HG02840 (cell line): ENCODE data around the gene UBASH3A.

Experiments used
- ATAC-seq: cut with Tn5 transposase; IDR thresholded peaks from one replicate; pipeline ENCODE4 v1.9.1; 2021; ENCODE audit warnings: mild to moderate bottlenecking, moderate library complexity, moderate number of reproducible peaks; ENCODE audit not compliant: unreplicated experiment, low FRiP score

The UBASH3A gene

DNA sequence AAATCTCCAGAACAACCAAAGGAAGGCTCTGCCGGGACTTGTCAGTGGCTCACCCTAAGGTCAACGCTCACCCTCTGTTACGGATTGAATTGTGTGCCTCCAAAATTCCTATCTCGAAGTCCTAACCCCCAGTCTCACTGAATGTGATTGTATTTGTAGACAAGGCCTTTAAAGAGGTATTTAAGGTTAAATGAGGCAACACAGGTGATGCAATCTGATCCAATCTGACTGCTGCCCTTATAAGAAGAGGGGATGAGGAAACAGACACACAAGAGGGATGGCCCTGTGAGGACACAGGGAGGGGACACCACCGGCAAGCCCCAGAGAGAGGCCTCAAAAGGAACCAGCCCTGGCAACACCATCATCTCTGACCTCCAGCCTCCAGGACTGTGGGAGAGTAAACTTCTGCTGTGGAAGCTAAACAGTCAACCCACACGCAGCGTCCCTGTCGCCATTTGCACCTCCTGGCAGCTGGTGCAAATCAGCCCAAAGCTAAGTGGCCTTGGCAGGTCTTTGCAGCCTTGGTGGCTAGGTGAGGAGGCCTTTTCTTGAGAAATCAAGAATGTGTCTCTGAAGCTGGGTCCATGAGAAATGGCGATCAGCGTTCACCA lies 24.2 kb downstream of the UBASH3A start:
- no peak for ATAC-seq

DNA sequence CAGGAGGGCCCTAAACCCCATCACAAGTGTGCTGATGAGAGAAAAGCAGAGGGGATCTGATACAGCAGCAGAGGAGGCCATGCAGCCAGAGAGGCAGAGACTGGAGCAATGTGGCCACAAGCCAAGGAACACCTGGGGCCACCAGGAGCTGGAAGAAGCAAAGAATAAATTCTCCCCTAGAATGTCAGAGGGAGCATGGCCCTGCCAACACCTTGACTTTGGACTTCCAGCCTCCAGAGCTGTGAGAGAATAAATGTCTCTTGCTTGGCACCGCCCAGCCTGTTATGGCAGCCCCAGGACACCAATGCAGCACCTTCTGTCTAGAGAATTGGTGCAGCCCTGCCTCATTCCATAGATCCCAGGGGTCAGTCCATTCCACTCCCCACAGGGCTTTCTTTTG lies 25.3 kb downstream of the UBASH3A start:
- ATAC-seq, result no peak

DNA sequence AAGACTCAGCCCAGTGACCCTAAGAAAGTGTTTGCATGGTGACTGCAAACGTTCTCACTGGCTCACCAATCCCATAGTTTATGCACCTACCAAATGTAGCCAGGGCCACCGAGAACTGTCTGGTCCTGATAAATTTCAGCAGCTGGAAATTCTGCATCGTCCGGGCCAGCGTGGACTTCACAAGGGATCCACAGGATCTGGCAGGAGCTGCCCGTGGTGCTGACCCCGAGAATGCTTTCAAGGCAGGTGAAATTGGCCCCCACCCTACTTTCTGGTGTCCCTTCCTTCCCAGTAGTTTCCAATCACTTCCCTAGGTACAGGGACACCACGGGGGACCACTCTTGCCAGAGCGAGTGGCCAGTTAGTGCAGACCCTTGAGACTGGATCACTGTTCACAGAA lies 26.2 kb downstream of the UBASH3A start:
- no peak for ATAC-seq

DNA sequence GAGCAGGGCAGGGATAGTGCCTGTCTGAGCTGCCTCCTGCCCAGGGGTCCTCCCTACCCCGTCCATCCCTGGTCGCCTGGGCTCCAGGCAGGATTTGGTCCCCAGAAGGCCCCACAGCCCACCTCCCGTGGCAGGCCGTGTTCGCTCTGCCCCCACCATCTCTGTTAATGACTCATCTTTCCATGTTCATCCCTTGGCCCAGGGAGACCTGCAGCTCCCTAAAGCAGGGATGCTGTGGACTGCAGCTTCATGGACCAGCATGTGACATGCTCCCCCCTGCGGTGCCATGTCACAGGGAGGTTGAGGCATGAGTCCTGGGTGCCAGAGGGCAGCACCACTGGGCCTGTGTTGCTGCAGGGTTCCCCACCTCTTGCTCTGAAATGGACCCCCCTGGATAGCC lies 26.8 kb downstream of the UBASH3A start:
- no peak for ATAC-seq

DNA sequence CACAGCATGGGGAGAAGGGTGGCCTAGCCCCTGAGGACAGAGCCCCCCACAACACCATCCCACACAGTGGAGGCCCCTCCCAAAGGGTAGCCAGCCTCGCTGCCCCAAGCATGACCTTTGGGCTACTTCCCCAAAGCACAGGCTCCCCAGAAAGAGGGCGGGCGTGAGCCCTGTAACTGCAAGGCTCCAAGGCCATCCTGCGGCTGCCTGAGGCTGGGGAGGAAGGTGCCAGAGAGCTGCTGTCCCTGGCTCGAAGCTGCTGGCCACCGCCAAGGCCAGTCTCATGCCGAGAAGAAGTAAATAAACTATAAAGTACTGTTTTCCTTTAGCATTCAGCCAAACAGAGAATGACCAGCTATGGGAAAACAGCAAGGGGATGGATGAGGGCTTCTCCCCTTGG lies 27.5 kb downstream of the UBASH3A start:
- no peak for ATAC-seq

DNA sequence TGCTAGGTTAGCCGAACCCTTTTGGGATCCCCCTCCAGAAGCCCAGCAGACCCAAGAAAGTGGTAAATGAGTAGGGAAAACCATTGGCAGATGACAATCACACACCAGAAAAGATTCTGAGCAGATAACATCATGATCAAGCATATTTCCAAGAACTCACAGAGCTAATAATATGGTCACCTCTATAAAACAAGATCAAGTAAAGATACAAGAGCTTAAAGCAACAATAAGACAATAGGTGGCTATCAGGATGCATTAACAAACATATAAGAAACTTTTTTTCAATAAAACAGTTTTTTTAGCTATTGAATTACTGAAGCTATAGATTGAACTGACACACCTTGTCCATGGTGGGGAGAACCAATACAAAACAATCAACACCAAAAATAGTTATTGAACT lies 29.0 kb downstream of the UBASH3A start:
- ATAC-seq, result no peak

DNA sequence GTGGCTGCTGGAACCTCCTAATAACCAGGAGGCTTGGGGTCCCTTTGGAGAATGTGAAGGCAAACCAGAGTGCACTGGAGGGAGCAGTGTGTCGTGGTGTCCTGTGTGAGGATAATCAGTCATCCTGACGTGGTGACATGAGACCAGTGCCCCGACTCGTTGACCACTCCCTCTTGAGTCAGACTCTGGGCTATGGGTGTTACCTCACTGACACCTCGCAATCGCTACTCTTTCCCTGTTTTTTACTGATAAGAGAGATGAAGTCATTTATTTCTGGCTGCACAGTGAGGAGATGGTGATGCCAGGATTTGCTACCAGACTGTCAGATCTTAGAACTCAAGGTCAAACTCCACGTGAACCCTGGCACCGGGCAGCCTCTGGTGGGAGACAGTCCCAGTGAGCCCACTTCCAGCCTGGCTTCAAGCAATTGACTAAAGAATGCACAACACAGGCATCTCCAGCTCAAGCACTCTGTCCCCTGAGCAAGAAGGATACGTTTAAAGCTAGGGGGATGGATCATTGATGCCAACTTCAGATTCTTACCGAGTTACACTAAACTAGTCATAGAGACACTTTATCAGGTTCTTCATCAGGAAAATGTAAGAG lies 30.3 kb downstream of the UBASH3A start:
- no peak for ATAC-seq

DNA sequence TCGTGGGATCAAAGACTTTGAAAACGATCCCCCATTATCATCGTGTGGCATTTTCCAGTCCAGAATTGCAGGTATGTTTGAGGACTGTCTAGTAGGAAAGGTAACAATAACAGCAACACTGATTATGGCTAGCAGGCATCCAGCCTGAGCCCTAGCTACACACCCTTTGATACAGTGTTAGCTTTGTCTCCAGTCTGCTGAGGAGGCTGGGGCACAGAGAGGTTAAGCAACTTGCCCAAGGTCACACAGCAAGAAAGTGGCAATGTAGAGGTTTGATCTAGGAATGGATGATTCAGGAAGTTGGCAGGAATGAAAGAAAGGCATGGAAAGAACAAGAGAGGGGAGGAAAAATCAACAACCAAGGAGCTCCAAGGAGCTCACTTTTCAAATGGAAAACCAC lies 31.2 kb downstream of the UBASH3A start:
- ATAC-seq, result no peak

DNA sequence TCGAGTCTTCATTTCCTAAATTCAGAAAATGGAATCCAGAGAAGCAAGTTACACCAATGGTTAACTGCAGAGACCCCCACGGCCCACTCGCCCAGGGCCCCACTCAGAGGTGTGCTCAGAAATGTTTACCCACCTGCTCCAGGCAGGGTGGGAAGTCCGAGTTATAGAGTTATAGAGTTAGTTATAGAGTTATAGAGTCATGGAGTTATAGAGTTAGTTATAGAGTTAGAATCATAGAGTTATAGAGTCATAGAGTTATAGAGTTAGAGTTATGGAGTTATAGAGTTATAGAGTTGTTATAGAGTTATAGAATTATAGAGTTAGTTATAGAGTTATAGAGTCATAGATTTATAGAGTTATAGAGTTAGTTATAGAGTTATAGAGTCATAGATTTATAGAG lies 31.7 kb downstream of the UBASH3A start:
- ATAC-seq, result no peak

DNA sequence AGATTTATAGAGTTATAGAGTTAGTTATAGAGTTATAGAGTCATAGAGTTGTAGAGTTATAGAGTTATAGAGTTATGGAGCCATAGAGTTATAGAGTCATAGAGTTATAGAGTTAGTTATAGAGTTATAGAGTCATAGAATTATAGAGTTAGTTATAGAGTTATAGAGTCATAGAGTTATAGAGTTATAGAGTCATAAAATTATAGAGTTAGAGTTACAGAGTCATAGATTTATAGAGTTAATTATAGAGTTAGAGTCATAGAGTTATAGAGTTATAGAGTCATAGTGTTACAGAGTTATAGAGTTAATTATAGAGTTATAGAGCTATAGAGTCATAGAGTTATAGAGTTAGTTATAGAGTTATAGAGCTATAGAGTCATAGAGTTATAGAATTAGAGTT lies 32.1 kb downstream of the UBASH3A start:
- no peak for ATAC-seq

DNA sequence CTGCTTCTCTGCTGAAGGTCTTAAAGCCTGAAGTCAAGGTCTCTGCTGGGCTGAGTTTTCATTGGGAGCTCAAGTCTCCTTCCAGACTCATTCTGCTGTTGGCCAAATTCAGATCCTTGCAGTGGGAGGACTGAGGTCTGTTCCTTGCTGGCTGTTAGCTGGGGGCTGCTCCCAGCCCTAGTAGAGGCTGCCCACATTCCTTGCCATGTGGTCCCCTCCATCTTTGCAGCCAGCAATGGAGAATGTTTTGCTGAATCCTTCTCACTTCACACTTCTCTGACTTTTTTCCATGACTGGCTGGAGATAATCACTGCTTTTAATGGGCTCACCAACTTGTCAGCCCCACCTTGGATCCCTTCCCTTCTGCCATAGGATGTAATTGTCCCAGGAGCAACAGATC lies 33.2 kb downstream of the UBASH3A start:
- ATAC-seq, result no peak

DNA sequence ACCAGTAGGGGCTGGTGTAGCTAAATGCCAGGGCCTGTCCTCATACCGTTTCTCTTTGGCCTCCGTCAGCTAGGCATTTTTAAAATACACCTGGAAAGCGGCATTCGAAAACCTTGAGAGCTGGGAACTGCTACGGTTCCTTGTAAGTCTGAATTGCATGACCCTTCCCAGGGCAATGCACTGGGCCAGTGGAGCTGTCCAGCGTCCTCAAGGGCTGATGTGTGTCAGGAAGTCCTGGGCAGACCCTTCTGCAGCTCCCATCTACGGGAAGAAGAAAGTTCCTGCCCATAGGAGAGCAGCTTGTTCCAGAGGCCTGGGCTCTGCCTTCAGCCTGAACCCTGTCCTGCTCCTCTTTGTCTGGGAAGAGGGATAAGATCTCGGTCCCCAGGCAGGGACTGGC lies 34.1 kb downstream of the UBASH3A start:
- ATAC-seq, result no peak

DNA sequence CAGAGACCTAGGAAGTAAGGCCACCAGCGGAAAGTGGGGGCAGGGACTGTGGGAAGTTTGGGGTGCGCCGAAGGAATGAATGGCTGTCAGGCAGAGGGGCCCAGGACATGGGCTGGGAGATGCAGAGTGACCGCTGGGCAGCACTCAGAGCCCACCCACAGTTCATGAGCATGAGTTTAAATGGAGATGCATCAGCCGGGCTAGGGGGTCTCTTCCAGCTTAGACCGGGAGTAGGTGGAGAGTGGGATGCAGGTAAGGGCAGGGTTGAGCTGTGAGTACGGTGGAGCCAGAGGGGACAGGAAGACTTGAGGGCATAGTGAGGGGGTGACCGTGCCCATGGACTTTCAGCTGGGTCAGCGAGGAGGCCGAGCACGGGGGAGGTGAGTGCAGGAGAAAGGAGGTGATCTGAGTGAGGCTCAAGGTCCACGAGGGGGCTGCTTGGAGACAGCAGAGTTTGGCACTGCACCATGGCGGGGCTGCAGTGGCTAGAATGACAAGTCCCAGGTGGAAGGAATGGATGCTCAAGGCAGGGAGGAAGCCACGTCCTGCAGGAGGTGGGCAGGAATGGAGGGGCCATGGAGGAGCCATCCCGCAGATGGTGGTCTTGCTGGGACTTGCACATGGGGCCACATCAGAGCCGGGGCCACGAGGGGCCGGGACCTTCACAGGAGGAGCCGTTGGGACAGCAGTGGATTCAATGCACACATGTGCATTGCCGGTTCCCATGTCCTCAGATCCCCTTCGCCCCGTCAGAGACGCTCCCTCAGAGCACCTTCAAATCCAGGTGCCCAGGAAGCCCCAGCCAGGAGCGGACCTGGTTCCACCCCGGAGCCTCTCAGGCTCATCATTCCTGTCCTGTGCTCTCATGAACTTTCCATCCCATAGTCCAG lies 34.9 kb downstream of the UBASH3A start:
- ATAC-seq, result no peak

DNA sequence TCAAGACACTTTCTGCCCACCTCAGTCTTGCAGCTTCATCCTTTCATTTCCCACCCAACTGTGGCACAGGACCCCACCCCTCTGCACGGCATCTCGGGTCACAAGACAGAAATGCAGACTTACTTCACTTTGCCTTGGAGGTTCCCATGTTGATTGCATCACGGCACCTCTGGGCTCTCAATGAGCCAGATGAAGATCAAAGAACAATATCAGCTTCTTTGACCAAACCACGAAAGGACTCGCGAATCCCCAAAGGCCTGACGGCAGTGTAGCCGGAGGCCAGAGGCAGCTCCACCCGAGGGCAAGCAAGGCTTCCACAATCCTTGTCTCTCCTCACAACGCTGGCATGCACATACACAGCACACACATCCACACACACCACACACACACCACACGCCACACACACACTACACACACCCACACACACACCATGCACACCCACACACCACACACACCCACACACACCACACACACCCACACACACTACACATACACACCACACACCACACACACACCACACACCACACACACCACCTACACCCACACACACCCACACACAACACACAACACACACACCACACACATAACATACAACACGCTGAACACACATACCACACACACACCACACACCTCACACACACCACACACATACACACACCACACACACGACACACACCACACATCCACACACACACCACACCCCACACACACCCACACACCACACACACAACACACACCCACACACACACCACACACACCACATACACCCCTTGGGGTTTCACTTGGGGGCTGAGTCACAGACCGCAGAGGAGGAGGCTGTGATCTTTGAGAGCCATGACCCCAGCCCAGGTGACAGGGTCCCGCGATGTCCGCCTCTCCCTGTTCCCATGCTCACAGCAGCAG lies 35.8 kb downstream of the UBASH3A start:
- no peak for ATAC-seq

DNA sequence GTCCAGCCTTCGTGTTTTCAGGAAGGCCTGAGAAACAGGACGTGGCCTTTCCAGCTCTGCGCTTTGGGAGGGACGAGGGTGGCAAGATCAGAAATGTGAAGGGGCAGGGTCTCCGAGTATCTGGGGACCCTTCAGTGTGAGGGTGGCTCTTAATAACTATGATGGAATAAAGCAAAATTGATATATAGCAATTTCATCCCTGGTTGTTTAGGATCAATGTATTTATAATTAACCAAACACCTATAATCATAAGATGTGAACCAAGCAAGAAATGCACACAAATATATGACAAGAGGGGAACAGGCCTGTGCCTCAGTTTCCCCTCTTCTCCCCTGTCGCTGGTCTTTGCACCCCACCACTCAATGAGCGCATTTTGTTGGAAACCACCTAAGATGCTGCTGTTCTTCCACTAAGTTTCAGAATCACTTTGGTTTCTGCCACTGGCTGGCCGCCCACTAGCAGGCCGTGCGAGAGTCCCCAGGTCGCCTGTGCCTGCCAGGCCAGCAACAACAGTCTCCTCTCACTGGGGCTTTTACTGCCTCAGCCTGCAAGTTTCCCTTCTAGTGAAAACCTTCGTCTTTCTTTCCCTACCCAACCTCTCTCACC lies 36.6 kb downstream of the UBASH3A start:
- no peak for ATAC-seq

DNA sequence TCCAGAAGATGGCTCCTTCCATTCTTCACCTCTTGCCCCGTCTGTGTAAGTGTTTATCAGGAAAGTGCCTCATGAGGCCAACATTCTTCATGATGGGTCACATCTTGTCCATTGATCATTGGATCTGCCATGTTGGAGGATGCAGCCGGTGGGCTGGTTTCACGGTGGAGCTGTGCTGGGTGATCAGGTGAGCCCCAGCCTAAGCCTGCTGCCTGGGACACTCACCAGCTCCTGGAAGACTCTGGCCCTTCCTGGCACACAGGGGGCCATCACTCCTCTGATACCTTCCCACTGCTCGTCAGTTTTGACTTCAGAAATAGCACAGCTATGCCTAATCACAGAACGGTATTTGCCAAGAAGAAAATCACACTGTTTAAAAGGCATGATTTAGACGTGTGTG lies 38.3 kb downstream of the UBASH3A start:
- ATAC-seq, result no peak

DNA sequence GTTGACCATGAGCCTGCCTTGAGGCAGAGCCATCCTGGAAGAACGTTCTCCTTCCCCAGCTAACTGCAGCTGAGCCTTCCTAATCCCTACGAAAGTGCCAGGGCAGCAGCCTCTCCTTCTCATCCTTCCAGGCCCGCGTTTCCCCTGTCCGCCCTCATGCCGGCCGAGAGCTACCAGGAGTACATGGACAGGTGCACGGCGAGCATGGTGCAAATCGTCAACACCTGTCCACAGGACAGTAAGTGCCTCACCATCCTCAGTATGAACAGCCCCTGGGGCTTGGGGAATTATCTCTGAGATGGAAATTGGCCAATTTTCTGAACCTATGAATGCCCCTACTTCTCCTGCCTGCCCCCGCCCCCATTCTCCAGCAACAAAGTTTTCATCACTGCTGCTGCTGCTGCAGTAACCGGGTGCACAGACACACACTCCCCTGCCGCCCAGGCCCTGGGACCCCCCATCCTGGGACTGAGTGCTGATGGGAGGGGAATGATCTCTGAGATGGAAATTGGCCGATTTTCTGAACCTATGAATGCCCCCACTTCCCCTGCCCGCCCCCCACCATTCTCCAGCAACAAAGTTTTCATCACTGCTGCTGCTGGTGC lies 39.6 kb downstream of the UBASH3A start:
- ATAC-seq, result no peak

DNA sequence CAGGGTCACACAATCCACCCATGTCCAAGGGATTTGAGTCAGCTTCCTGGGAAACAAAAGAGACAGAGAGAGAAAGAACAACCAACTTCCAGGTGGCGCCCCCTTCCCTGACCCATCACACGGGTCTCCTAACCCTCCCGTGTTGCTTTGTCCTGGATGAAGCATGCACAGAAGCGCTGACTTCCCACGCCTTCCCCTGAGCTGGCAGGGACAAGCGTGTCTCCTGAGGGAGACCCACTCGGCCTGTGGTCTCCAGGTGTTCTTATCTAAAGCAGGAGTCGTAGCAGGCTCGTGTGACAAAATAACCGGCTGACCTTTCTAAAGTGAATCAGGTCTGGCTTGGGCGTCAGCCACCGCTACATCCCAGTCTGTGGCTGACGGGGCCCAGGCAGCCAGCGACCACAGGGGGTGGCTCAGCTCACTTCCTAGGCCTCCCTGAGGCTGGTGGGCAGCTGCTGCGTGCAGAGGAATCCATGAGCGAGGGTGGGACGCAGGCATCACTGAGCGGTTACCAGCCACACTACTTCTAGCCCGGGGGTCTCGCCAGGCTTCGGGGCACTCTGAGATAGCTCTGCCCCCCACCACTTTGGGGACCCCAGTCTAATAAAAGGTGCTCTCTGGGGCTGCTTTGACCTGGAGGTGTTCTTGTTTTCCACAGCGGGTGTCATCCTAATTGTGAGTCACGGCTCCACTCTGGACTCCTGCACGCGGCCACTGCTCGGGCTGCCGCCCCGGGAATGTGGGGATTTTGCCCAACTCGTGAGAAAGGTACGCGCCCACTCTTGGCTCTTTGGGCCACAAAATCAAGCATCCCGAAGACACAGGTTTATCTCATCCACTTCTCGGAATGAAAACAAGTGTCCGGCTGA lies 40.4 kb downstream of the UBASH3A start:
- no peak for ATAC-seq

DNA sequence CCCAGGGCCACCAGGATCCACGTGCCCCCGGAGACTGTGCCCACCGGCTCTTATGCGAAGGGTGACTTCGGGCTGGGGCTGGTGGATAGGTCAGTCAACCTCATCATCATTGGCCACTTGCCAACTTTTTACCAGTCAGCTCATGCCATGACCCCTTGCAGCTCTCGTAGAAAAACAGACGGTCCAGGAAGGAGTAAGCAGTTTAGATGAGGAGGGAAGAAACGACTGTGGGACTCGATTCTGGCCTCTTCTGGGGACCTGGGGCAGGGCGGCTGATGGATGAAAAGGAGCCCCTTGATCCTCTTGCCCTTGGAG lies 41.0 kb downstream of the UBASH3A start:
- ATAC-seq, result no peak
